SU-DHL-6 (cell line): ENCODE results near the gene BORCS8.

Source experiments
- CTCF ChIP-seq: fragments of 200-600 bp; sonication (generic); IDR thresholded peaks from one replicate; pipeline ENCODE4 v1.5.1; 2017; ENCODE audit warnings: antibody characterized with exemption, mild to moderate bottlenecking, low read length, moderate library complexity; ENCODE audit not compliant: insufficient read depth, poor library complexity, severe bottlenecking
- EZH2phosphoT487 ChIP-seq: fragments of 200-600 bp; sonication (generic), shearing (Covaris generic); conservative IDR thresholded peaks from 2 replicates; pipeline ENCODE4 v1.6.1; 2018; ENCODE audit warnings: mild to moderate bottlenecking, antibody characterized with exemption, low read length, moderate library complexity, mixed read lengths

- TF ChIP-seq CTCF (no peak), EZH2phosphoT487 (no peak)
Observed at GRCh38 chr19:19139876-19140229, 52.1 kb downstream of the BORCS8 start.
